C4-2B (cell line): ENCODE results near the gene POFUT2.

Experiments used
- CTCF ChIP-seq: fragments of 450-650 bp; conservative IDR thresholded peaks from 2 replicates; pipeline ENCODE4 v1.5.1; 2017; ENCODE audit warnings: mild to moderate bottlenecking
- ZFX ChIP-seq: fragments of 450-650 bp; IDR thresholded peaks from 2 replicates; pipeline ENCODE4 v1.6.1; 2017

- TF ChIP-seq CTCF (no peak), ZFX (no peak)
Measured at GRCh38 chr21:45253633-45254459, 33.8 kb downstream of the POFUT2 start.
